8988T (cell line): Measurements from ENCODE around the gene TOM1L1.

Experiments used
- DNase-seq: peaks from one replicate; pipeline ENCODE4 v3.0.0; 2011

Gene TOM1L1

DNA sequence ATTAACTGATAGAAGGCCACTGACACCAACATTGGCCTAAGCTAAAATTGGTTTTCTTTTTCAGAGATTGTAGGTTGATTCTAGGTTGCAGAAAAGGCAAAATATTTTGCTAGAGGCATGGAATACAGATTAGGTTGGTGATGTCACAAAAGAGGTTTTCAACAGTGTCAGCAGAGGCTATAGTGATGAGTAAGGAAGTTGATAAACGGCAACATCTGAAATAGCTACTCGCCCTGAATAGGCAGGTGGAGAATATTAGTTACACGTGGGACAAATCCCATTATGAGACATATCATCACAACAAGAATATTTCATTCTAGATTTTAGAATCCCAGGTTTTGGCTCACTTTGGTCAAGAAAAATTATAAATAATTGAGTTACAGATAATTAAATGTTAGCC, 1.5 kb upstream of the TOM1L1 start:
- no peak for DNase-seq

DNA sequence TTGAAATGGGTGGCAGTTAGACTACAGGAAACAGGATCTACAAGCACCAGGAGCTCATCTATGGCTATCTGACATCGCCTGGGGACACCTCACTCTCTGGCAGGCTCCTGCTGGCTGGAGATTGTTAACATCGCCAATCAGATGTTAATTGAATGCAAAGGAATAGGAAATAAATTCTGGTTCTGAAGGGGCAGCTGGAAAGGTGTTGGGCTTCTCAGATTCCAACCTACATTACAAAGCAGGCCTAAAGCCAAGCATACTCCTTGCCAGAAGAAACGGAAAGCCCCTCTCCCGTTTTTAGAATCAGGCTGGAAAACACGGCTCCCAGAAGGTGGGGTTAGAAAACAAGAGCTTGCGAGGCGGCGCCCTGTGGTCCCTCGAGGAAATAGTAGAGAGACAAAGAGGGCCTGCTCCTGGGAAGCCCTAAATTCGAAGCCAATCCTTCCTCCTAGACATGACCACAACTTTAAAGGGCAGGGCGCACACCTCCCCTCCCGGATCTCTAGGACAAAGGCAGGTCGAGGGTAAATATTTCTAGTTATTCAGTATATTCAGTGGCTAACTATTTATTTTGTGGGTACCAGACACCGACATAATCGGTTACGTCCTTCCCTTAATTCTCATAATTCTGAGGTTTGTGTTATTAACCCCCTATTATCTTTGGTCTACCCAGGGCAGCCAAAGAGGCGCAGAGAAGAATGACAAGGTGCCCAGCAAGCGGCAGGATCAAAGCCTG, 763 bp upstream of the TOM1L1 start:
- DNase-seq = no peak

DNA sequence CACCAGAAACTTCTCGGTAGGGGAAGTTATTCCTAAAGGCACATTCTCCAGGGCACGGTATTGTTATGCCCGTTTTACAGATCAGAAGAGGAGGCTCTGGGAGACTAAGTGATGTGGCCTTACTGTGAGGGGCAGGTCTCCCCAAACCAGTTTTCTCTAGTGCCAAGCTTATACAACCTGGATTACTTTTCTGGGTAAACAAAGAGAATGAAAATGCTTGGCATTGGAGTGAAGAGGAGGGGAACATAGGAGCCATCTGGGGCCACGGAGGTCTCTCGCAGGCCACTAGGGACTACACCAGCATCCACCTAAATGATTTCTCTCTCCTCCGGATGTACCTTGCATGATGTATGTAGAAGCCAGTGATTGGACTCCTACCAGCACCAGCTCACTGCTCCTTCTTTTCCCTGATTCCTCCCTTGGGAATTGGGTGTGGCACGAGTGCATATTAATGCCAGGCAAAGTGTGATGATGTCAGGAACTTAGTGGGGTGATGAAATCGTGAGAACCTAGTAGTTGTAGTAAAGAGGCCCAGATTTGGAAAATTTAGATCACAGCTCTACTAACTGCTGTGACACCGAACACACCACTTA, 674 bp downstream of the TOM1L1 start:
- DNase-seq = no peak

DNA sequence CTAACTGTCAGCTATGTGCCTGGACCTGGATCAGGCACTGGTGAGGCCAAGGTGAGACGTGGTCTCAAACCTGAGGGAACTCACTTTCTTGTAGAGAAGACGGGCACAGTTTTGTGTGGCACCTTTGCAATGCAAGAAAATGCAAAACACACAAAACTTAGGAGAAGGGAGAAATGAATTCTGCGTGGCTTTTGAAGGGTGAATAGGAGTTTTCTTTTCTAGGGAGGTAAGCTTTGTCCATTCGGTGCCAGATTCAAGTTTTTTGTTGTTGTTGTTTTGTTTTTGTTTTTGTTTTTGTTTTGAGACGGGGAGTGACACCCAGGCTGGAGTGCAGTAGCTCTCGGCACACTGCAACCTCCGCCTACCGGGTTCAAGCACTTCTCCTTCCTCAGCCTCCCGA, 1.4 kb downstream of the TOM1L1 start:
- no peak for DNase-seq

DNA sequence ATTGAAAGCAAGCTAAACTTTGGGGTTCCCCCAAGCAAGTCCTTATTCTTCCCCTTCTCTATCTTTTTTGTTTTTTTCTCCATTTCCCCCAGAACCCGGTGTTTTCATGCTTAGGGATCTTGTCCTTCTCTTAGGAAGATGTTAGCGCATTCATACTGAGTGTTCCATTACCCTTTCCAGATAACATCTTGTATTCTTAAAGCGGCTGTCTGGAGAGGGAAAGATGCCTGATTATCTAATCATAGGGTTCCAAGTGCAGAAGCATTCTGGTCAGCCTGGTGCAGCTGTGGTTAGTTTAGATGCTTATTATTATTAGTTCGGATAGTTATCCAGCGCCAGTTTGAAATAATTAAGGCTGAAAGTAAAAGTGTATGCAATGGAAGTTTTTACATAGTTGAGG, 2.0 kb downstream of the TOM1L1 start:
- no peak for DNase-seq

DNA sequence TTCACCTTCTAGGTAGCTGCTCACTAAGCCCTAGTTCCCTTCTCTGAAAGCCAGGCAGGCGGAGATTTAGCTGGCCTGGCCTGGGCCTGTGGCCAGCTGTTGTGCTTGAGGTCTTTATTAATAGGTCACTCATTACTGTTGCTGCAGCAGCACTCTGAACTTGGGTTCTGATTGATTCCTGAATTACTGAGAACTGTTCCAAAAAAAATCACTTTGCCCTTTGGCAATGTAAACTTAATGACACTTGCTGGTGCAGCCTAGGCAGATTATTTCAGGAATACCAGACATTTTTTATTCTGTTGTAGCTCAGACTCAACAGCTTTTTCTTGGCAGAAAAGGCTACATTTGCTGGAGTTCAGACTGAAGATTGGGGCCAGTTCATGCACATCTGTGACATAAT, 2.7 kb downstream of the TOM1L1 start:
- no peak for DNase-seq

DNA sequence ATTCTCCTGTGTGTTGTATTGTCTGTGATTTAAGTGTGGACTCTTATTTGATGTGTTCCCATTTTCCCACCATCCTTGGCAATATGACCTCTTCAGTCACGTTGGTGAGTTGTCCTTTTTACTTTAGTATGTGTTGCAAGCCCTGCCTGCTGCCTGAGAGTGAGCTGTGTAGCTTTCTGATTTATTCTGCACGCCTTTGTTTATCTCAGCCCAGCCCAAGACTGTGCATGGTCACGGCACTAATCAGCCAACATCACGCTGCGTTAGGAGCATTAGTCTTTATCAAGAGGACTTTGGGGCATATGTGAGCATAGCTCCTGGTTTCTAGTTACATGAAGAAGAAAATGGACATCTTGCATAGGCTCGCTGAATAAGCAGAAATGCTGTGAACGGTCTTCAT, 6.0 kb downstream of the TOM1L1 start:
- no peak for DNase-seq

DNA sequence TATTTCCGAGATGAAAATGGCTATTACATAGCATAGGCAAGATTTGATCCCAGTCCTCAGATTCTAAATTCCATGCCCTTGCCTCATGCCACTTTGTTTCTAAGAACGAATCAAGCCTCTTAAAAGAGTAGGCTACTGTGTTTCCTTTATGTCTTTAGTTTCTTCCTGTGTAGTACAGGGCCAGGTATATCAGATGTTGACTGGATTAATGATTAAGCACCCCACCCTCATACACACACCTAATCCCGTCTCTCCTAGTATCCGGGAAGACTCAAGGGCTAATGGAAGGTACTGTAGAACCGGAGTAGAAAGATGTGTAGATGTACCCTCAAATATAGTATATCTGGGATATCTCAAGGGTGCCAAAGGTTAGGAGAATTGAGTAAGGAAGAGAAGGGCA, 6.7 kb downstream of the TOM1L1 start:
- DNase-seq = no peak

DNA sequence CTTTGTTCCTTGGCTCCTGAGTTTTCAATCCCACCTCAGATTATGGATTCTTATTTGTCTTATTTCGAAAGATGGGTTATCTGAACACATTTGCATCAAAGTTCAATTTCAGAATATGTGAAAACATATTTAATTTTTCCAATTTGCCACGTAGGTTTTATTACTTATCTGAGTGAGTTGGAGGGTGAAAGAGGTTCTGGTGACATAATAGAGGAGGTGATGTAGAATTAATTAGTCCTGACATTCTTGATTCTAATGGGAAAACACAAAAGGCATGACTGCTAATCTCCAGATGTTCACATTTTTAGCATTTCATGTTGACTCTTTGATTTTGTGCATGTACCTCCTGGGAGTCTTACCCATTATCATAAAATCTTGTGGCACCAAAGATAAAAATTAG, 9.1 kb downstream of the TOM1L1 start:
- no peak for DNase-seq

DNA sequence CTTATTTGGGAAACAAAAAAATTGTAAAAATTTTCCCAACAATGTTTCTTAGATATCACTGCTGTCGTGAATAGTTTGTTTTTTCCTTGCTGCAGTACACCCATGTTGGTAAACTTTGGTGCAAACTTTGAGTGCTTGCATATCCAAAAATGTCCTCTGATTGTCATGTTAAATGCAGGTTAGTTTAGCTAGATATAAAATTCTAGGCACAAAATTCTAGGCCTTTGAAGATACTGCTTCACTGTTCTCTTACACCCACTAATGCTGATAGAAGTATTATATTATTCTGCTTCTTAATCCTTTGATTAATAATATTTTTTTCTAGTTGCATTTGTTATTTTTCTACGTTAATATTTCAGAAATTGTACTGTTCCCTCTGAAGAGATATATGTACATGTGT, 16.1 kb downstream of the TOM1L1 start:
- no peak for DNase-seq

DNA sequence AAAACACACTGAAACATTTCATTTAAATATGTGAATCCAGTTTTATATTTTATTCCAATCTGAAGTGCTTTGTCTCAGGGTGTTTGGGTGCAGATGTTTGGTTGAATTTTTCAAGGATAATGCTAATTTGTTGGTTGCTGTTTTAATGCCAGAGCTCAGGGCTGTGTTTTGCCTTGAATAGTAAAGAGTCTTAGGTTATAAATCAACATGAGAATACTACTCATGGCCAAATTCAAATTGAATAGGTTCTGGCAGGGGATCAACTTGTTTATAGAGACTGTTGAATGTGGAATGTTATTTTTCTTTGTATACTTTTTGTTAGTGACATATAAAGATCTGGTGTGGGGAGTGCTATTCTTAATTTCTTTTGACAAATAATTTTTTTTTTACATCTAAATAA, 18.8 kb downstream of the TOM1L1 start:
- no peak for DNase-seq

DNA sequence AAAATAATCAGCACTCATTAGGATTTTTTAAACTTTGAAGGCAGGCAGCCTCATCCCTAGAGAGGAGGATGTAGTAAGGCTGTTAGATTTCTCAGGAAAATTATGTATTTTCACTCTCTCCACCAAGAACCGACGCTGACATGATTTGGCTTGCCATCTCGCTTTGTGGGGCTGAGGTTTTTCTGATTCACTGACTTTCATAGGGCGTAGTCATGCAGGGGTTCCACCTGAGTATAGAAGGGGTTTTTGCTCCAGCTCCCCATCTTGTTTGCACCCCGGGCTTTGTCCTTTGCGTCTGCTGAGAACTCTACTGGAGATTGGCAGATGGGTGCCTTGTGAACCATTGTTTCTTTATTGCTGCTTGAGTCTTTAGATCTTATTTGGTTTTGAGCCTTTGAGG, 20.2 kb downstream of the TOM1L1 start:
- no peak for DNase-seq

DNA sequence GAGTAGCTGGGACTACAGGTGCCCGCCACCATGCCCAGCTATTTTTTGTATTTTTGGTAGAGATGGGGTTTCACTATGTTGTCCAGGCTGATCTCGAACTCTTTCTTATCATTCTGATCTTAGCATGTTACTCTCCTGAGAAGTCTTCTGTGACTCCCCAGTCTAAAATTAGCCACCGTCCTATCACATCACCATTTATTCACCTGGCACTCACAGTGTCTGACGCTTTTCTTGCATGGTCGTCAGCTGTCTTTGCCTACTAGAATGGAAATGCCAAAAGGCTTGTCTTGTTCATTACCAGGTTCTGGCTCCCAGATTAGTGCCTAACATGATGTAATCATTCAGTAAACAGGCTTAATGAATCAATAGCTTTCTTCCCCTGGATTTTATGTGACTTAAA, 23.8 kb downstream of the TOM1L1 start:
- DNase-seq = no peak

DNA sequence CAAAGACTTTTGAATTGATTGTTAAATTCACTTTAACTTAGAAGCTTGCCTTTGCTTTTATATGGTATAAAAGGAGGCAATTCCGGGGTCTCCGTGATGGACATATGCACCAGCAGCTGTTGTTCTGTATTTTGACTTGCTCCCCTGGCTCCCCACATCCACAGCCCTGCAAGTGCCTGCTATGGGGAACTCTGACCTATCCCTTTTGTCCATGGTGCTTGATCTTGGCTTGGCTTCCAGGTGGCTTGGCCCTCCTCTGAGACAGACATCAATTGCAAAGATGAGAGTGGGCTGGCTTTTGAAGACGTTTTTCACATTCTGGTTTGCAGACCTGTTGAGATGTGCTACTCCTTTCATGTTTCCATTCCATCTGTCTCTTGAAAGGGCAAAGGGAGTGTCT, 26.9 kb downstream of the TOM1L1 start:
- no peak for DNase-seq

DNA sequence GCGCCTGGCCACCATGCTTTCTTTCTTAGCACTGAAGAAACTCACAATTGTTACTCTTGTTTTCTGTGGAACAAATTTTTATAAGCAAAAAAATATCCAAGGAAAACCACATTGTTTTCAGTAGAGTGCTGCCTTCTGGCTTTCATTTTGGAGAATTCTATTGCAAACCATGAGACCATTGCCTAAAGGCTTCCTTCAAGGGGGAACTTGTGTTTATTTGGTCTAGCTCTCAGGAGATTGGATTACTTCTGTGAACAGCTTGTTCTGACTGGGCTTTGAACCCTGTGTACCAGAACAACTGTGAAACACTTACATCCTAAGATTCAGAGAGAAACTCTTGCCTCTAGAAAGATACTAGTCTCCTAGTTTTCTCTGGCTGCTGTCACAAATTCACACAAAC, 32.1 kb downstream of the TOM1L1 start:
- DNase-seq = no peak

DNA sequence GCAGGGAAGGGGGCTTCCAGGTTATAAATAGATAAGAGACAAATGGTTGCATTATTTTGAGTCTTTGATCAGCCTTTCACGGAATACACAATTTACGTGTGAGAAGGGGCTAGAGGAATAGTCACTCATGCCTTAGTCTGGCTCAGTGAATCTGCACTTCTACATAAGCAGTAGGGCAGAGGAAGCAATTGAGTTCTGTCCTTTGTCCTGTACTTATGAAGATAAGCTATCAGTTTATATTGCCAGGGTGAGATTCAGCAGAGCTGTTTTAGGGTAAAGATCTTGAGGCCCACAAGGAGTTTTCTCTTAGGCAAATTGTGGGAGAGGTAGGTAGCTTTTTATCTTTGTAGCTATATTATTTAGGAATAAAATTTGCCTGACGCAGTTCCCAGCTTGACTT, 33.3 kb downstream of the TOM1L1 start:
- DNase-seq = no peak

DNA sequence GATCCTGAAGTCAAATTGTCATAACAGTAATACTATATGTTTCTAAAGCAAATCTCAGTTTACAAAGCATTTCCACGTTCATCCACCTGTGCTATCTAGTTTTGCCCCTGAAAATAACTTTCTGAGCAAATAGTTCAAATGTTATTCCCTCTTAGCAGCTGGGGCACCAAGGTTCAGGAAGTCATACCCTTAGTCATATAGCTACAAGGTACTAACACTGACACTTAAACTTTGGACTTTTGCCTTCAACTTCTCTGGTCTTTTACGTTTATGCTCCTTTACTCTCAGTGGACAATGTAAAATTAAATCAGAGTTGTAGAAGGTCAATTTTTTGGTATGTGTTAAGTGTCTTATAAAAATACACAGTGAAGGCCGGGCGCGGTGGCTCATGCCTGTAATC, 34.8 kb downstream of the TOM1L1 start:
- no peak for DNase-seq

DNA sequence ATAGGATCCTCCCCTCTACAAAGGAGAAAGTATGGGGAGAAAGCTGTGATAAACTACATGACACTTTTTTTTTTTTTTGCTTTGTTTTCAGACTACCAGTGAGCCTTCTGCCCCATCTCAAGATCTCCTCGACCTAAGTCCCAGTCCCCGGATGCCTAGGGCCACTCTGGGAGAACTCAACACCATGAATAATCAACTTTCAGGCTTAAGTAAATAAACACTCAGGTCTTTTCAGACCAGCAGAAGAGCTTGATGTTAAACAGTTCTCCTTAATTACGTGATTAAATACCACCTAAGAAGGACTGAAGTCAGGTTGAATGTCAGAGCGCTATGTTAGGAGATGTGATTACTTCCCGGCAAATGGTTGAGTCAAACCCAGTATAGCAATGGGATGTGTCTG, 36.4 kb downstream of the TOM1L1 start:
- no peak for DNase-seq

DNA sequence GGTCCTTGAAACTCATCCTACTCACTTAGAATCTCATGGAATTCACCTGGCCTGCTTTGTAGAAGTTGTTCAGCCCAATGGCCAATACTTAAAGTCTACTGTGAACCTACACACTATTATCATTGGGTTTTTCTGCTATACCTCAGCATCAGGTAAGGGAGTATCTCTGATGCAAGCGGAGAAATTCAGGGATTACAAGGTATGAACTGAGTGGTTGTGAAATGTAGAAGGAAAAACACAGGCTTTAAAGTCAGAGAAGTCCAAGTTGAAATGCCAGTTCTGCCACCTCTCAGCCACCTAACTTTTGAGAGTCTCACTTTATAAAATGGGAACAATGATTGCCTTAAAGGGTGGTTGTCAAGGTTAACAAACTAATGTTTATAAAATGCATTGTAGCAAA, 36.8 kb downstream of the TOM1L1 start:
- DNase-seq = no peak

DNA sequence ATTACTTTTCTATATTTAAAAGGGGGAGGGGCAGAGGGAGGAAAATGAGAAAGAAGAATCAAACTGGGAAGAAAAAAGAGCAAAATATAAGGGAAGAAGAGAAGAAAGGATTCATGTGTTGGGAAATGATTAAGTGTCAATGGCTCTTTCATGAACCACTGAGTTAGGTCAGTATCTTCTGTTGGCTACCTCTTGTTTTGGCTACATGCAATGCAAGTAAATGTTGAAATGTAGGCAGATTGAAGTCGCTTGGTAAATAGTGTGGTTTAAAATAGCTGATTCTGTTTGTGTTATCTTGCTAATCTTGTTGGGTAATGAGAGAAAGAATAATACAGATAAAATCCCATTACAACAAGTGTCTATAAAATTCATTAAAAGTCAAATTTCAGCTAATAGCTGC, 40.6 kb downstream of the TOM1L1 start:
- DNase-seq = no peak

DNA sequence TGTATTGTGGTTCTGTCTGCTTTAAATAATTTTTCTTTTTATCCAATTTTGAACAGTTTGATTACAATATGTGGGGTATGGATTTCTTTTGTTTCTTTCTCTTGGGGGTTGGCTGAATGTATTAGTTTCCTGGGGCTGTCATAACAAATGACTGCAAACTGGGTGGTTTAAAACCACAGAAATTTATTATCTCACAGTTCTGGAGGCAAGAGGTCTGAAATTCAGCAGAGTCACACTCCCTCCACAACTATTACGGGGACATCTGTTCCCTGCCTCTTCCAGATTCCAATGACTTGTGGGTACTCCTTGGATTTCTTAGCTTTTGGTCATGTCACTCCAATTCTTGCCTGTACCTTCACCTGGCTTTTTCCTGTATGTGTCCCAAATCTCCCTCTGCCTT, 44.1 kb downstream of the TOM1L1 start:
- no peak for DNase-seq

DNA sequence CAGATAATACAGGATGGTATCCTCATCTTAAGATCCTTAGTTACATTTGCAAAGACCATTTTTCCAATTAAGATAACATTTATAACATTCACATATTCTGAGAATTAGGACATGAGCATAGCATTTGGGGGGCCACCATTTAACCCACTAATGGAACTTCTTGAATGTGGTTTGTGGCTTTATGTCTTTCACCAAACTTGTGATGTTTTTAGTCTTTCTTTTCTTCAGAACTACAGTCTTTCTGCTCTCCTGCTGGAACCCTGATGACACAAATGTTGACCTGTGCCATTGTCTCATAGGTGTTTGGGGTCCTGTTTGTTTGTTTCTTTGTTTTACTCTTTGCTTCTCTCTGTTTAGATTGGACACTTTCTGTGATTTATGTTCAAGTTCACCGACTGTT, 44.6 kb downstream of the TOM1L1 start:
- DNase-seq = no peak

DNA sequence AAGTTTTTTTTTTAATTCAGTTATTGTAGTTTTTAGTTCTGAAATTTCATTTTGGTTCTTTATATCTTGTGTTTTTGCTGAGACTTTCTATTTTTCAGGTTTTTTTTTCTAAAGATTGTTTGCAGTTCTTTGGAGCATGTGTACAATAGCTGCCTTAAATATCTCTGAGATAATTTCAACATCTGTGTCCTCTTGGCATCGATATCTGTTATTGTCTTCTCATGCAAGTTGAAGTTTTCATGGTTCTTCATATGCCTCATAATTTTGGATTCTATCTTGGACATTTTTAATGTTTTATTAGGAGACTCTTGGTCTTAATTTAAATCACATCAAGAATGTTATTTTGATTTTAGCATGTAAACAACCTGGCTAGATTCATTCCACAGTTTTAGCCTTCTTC, 45.0 kb downstream of the TOM1L1 start:
- DNase-seq = no peak

DNA sequence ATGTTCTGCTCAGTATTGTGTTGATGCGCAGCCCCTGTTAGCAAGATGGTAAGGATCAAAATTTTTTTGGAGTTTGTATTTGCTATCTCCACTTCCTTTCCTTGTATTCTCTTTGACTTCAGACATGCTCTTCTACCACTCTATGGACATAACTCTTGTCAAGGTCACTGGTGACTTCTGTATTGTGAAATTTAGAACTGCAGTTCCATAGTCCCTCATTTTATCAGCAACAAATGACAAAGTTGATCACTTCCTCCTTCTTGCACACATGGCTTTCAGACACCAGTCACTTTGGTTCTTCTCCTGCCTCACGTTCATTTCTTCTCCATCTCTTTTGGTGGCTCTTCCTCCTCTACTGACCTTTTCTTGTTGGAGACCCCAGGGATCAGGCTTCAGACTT, 46.7 kb downstream of the TOM1L1 start:
- DNase-seq = no peak

DNA sequence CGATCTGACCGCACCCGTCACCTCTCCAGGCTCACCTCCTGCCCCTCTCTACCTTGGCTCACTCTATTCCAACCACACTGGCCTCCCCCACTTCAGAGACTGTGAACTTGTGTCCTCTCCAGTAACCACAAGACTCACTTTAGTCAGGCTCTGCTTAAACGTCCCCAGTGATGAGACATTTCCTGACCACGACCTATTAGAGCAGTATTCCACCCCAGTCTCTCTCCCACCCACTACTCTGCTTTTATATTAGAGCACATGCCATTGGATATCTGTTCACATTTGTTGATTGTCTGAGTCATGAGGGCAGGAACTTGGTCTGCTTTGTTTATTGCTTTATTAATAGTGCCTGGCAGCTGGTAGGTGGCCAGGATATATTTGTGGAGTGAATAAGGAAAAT, 47.7 kb downstream of the TOM1L1 start:
- no peak for DNase-seq
